DMS53 treated with DMSO at 0.1 percent for 48 hours (cell line): ENCODE results near the gene SOX6.

ENCODE experiments used
- DNase-seq: peaks from one replicate; lab custom pipeline; 2025; ENCODE audit not compliant: unreplicated experiment; lab: John Stamatoyannopoulos, UW

SOX6 gene

GRCh38 chr11:16279524-16279923 is 76.8 kb downstream of the SOX6 start:
- DNase-seq = no peak

- no peak for DNase-seq
Measured at GRCh38 chr11:16278979-16279378, 77.4 kb downstream of the SOX6 start.

- no peak for DNase-seq
Measured at GRCh38 chr11:16278273-16278672, 78.1 kb downstream of the SOX6 start.

- DNase-seq = no peak
Measured at GRCh38 chr11:16276251-16276650, 80.1 kb downstream of the SOX6 start.

GRCh38 chr11:16271258-16271657 is 85.1 kb downstream of the SOX6 start:
- no peak for DNase-seq

- DNase-seq = no peak
Measured at GRCh38 chr11:16266021-16266420, 90.3 kb downstream of the SOX6 start.

GRCh38 chr11:16265022-16265421 is 91.3 kb downstream of the SOX6 start:
- DNase-seq = no peak

- DNase-seq = no peak
Measured at GRCh38 chr11:16262645-16262955, 93.7 kb downstream of the SOX6 start.

GRCh38 chr11:16261836-16262644 is 94.3 kb downstream of the SOX6 start:
- DNase-seq = peak; percentile 35

GRCh38 chr11:16252373-16252772 is 104.0 kb downstream of the SOX6 start:
- DNase-seq = no peak

- no peak for DNase-seq
Measured at GRCh38 chr11:16248248-16248647, 108.1 kb downstream of the SOX6 start.

GRCh38 chr11:16242806-16243205 is 113.5 kb downstream of the SOX6 start:
- no peak for DNase-seq

- DNase-seq = no peak
Measured at GRCh38 chr11:16240687-16241086, 115.7 kb downstream of the SOX6 start.

GRCh38 chr11:16239141-16240105 is 116.9 kb downstream of the SOX6 start:
- no peak for DNase-seq

GRCh38 chr11:16226245-16226644 is 130.1 kb downstream of the SOX6 start:
- peak; percentile 93 for DNase-seq

GRCh38 chr11:16225623-16226022 is 130.7 kb downstream of the SOX6 start:
- DNase-seq = no peak

- DNase-seq = no peak
Measured at GRCh38 chr11:16223558-16223957, 132.8 kb downstream of the SOX6 start.

GRCh38 chr11:16217631-16218030 is 138.7 kb downstream of the SOX6 start:
- DNase-seq = no peak

- no peak for DNase-seq
Measured at GRCh38 chr11:16216831-16217230, 139.5 kb downstream of the SOX6 start.

- no peak for DNase-seq
Measured at GRCh38 chr11:16215352-16215751, 141.0 kb downstream of the SOX6 start.

- no peak for DNase-seq
Measured at GRCh38 chr11:16211407-16211806, 144.9 kb downstream of the SOX6 start.

- DNase-seq = no peak
Measured at GRCh38 chr11:16204261-16204660, 152.1 kb downstream of the SOX6 start.
